Measurements from ENCODE around the gene PTPA.

DNA sequence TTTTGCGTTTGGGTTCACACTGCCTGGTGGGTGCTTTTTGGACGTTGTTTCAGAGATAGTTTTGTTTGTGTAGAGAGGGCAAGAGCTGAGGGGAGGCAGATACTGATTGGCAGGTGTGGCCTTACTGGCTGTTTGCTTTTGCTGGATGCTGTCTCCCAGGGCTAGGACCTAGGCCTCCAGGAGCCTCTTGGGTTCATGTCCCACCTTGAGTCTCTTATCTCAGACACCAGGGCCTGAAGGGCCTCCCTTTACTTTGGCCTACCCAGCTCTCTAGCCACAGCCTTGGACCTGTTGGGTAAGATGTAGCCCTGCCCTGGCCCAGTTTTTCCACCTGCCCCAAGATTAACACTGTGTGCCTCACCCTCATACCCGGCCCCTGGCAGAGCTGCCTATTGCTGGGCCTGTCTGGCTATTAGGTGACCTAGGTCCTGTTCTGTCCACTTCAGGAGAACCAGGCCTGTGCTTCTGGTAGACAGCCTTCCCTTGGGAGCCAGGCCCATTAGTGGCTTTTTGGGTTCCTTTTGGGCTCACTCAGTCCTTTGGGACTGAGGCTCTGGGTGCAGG, 13.4 kb downstream of the PTPA start:
- TF ChIP-seq POLR2A (IDR thresholded peaks at IDR 0.05; ENCODE audit: low read length) (no peak), GATA1 (IDR thresholded peaks at IDR 0.05; ENCODE audit: low read depth, low read length) (no peak)
